KMS-11 (cell line): ENCODE results near the gene INPP5B.

ENCODE experiments used
- H2AFZ ChIP-seq: fragments of 200-600 bp; sonication (generic); 2 replicates; pipeline ENCODE4 v1.6.1; 2016; ENCODE audit warnings: antibody characterized with exemption, mixed run types, low read depth
- H3K27ac ChIP-seq: fragments of 200-600 bp; sonication (generic); 2 replicates; pipeline ENCODE4 v1.6.1; 2016; ENCODE audit warnings: mild to moderate bottlenecking, mixed run types
- H3K27me3 ChIP-seq: fragments of 200-600 bp; sonication (generic); 2 replicates; pipeline ENCODE4 v1.6.1; 2017; ENCODE audit warnings: mild to moderate bottlenecking, low read depth, mixed run types, moderate library complexity; ENCODE audit not compliant: insufficient read depth
- H3K36me3 ChIP-seq: fragments of 200-600 bp; sonication (generic); 2 replicates; pipeline ENCODE4 v1.6.1; 2017; ENCODE audit warnings: mild to moderate bottlenecking, mixed run types; ENCODE audit not compliant: insufficient read depth
- H3K4me1 ChIP-seq: fragments of 200-600 bp; sonication (generic); 2 replicates; pipeline ENCODE4 v1.6.1; 2016; ENCODE audit warnings: mild to moderate bottlenecking, low read depth, mixed run types; ENCODE audit not compliant: poor library complexity, severe bottlenecking
- H3K4me2 ChIP-seq: fragments of 200-600 bp; sonication (generic); 2 replicates; pipeline ENCODE4 v1.7.0; 2016; ENCODE audit warnings: mild to moderate bottlenecking, mixed run types
- H3K4me3 ChIP-seq: fragments of 200-600 bp; sonication (generic); IDR thresholded peaks from 2 replicates; pipeline ENCODE4 v1.6.1; 2017; ENCODE audit warnings: low read depth, low read length, mixed read lengths; ENCODE audit not compliant: insufficient read depth
- H3K79me2 ChIP-seq: fragments of 200-600 bp; sonication (generic); 2 replicates; pipeline ENCODE4 v1.6.1; 2016; ENCODE audit warnings: low read depth, mixed run types; ENCODE audit not compliant: insufficient read depth
- H3K9ac ChIP-seq: fragments of 200-600 bp; sonication (generic); 2 replicates; pipeline ENCODE4 v1.6.1; 2016; ENCODE audit warnings: mild to moderate bottlenecking, mixed run types
- H4K20me1 ChIP-seq: fragments of 200-600 bp; sonication (generic); 2 replicates; pipeline ENCODE4 v1.6.1; 2016; ENCODE audit warnings: mild to moderate bottlenecking, mixed run types; ENCODE audit not compliant: insufficient read depth
- TF ChIP-seq, protein P1 (sequence below): fragments of 200-600 bp; sonication (generic); conservative IDR thresholded peaks from 2 replicates; pipeline ENCODE4 v1.6.1; 2017; ENCODE audit warnings: low read depth, mild to moderate bottlenecking, antibody characterized with exemption, low read length, moderate library complexity, mixed read lengths

Gene INPP5B

DNA sequence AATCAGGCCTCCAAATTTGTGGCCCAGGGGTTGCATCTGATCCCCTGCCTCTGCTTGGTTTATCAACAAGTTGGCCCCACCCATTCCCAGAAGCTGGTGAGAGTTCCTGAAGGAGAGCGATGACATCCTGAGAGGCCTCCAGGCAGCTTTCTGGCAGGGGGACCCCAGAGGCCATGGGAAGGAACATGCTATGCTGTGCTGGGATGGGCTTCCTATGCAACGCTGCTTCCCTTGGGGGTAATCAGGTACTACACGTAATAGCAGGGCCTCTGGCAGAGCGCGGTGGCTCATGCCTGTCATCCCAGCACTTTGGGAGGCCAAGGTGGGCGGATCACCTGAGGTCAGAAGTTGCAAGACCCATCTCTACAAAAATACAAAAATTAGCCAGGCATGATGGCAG lies 79.1 kb downstream of the INPP5B start:
- H3K4me1 ChIP-seq = no peaks in the 10 kb centered on the region
- H4K20me1 ChIP-seq = no peaks in the 10 kb centered on the region
- H3K27me3 ChIP-seq = no peaks in the 10 kb centered on the region
- TF ChIP-seq, protein P1, sequence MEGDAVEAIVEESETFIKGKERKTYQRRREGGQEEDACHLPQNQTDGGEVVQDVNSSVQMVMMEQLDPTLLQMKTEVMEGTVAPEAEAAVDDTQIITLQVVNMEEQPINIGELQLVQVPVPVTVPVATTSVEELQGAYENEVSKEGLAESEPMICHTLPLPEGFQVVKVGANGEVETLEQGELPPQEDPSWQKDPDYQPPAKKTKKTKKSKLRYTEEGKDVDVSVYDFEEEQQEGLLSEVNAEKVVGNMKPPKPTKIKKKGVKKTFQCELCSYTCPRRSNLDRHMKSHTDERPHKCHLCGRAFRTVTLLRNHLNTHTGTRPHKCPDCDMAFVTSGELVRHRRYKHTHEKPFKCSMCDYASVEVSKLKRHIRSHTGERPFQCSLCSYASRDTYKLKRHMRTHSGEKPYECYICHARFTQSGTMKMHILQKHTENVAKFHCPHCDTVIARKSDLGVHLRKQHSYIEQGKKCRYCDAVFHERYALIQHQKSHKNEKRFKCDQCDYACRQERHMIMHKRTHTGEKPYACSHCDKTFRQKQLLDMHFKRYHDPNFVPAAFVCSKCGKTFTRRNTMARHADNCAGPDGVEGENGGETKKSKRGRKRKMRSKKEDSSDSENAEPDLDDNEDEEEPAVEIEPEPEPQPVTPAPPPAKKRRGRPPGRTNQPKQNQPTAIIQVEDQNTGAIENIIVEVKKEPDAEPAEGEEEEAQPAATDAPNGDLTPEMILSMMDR = no peak
- no peak overlapping the region for H2AFZ ChIP-seq
- no peaks in the 10 kb centered on the region for H3K36me3 ChIP-seq
- H3K9ac ChIP-seq = no peak overlapping the region
- H3K27ac ChIP-seq = no peak overlapping the region
- H3K4me2 ChIP-seq = no peak overlapping the region
- no peaks in the 10 kb centered on the region for H3K79me2 ChIP-seq
- no peak overlapping the region for H3K4me3 ChIP-seq

DNA sequence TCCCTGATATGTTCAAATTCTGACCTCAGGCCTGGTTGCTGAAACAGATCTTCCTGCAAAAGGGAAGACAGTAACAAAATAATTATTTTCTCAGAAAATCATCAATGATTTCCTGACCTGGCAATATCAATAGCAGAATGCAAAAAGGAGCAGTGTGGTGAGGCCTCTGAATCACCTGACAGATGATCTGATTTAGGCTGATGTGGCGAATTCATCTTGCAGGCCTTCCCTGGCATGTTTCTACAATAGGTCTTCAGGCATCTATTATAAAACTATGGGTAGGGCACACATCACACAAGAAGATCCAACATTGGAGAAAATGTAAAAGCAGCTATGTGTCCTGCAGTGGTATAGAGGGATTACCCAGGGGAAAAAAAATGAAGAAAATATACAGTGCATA lies 80.4 kb downstream of the INPP5B start:
- no peaks in the 10 kb centered on the region for H3K36me3 ChIP-seq
- H3K4me3 ChIP-seq = no peak overlapping the region
- H3K4me1 ChIP-seq = no peaks in the 10 kb centered on the region
- no peaks in the 10 kb centered on the region for H4K20me1 ChIP-seq
- TF ChIP-seq, protein P1 = no peak
- no peak overlapping the region for H3K9ac ChIP-seq
- H3K27ac ChIP-seq = no peak overlapping the region
- H3K4me2 ChIP-seq = no peak overlapping the region
- no peaks in the 10 kb centered on the region for H3K79me2 ChIP-seq
- H3K27me3 ChIP-seq = no peaks in the 10 kb centered on the region
- no peak overlapping the region for H2AFZ ChIP-seq

DNA sequence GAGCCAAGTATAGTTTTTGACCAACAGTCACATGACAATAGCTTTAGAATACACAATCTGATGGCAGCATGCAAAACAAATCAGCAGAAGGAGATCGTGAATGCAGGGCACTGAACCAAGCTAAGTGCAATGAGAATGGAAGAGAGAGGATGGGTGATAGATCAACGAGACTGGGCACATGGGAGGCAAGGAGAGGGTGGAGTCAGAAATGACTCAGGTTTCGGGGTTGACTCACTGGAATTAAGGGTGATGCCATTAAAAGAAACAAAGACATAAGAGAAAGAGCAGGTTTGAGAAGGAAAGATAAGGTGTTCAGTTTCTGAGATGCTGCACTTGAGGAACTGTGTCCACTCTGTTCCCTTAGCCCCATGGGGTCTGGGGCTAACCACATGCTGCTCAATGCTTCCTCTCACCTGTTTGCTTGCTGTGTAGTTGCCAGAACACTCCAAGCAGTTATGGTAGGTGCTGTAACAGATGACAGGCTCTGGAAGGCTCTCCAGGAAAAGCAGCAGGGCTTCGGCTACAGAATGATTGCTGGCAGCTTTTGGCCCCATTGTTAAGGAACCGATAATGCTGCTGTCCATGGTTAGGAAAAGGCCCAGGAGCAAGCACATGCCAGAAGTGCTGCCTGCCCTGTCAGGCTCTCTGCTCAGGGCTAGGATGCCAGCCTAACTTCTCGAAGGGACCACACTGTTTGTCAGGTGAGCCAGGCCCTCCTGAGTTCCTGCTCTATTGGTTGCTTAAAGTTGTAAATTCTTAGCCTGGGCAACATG lies 81.3 kb downstream of the INPP5B start:
- Histone ChIP-seq H3K79me2 (no peaks in the 10 kb centered on the region), H2AFZ (no peak overlapping the region), H4K20me1 (no peaks in the 10 kb centered on the region), H3K36me3 (no peaks in the 10 kb centered on the region), H3K9ac (no peak overlapping the region), H3K4me2 (no peak overlapping the region), H3K4me1 (peaks cover 3% of the 10 kb centered on the region), H3K4me3 (no peak overlapping the region), H3K27me3 (no peaks in the 10 kb centered on the region), H3K27ac (no peak overlapping the region)
- TF ChIP-seq, protein P1 = no peak

DNA sequence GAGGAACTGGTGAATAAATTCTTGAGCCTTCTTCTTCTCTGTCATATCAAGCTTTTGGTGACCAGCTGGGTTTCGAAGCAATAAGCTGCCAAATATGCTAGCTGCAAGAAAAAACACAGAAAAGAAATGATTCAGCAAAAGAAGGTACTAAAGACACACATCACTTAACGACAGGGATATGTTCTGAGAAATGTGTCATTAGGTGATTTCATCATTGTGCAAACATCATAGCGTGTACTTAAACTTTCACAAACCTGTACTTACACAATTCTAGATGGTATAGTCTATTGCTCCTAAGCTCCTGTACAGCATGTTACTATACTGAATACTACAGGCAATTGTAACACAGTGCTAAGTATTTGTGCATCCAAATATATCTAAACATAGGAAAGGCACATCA lies 84.5 kb downstream of the INPP5B start:
- H3K27me3 ChIP-seq = no peaks in the 10 kb centered on the region
- H3K79me2 ChIP-seq = peaks cover 18% of the 10 kb centered on the region
- no peaks in the 10 kb centered on the region for H4K20me1 ChIP-seq
- H2AFZ ChIP-seq = no peak overlapping the region
- no peak overlapping the region for H3K4me3 ChIP-seq
- TF ChIP-seq, protein P1 = no peak
- H3K9ac ChIP-seq = no peak overlapping the region
- H3K27ac ChIP-seq = no peak overlapping the region
- H3K4me1 ChIP-seq = peaks cover 17% of the 10 kb centered on the region
- no peak overlapping the region for H3K4me2 ChIP-seq
- no peaks in the 10 kb centered on the region for H3K36me3 ChIP-seq
